Stomach (tissue), 9 donors: ENCODE measurements around the gene SPATS2. TPM values are rescaled to one million over a fixed set of nuclear protein-coding genes. Genes with fewer than 3 reads are reported as not detected.
"Not testable (repeated sequence)": the region's sequence is repeated elsewhere in the genome, so short reads cannot be mapped to it uniquely, and the experiment has no call there.

Experiments used
- DNase-seq, 2 donors: peaks; one replicate each; pipeline versions ENCODE4 v3.0.0 to v3.0.0-alpha.2; 2013 to 2019
- H3K27ac ChIP-seq, 5 donors: fragments of 200-600 bp in 4 of 5; sonication (generic) in 4 of 5; one replicate each; pipeline ENCODE4 v1.5.1; 2013 to 2019; ENCODE audit warnings: mild to moderate bottlenecking in 1 of 5, moderate library complexity in 1 of 5
- H3K27me3 ChIP-seq, 3 donors: fragments of 200-600 bp; sonication (generic); one replicate each; pipeline ENCODE4 v1.5.1; 2017 to 2019; ENCODE audit warnings: mixed run types in 1 of 3
- H3K36me3 ChIP-seq, 4 donors: fragments of 200-600 bp; sonication (generic); 1 replicate in 3 of 4; 2 replicates in 1 of 4; pipeline ENCODE4 v1.5.1; 2016 to 2019
- H3K4me1 ChIP-seq, 4 donors: fragments of 200-600 bp; sonication (generic); one replicate each; pipeline ENCODE4 v1.5.1; 2016 to 2019
- H3K4me3 ChIP-seq, 4 donors: fragments of 200-600 bp; sonication (generic) in 3 of 4; one replicate each; pipeline ENCODE4 v1.5.1; 2016 to 2019; ENCODE audit warnings: mild to moderate bottlenecking in 1 of 4
- H3K9me3 ChIP-seq, 4 donors: fragments of 200-600 bp; sonication (generic); one replicate each; pipeline ENCODE4 v1.5.1; 2016 to 2019
- EP300 ChIP-seq: sonication (generic); formaldehyde crosslinking; IDR thresholded peaks from one replicate; pipeline ENCODE4 v1.6.1; 2017; ENCODE audit warnings: antibody characterized with exemption
- POLR2A ChIP-seq, 4 donors: fragments of 450-650 bp; IDR thresholded peaks; one replicate each; pipeline ENCODE4 v1.6.1; 2016; ENCODE audit warnings: antibody characterized with exemption in 4 of 4, control low read depth in 2 of 4, mild to moderate bottlenecking in 1 of 4, moderate library complexity in 1 of 4
- POLR2AphosphoS5 ChIP-seq, 3 donors: sonication (generic); formaldehyde crosslinking; IDR thresholded peaks; one replicate each; pipeline ENCODE4 v1.6.1; 2016; ENCODE audit warnings: antibody characterized with exemption in 3 of 3
- WGBS, 5 donors: extraction: QIAGEN DNeasy Blood & Tissue Kit in 3 of 5; methylation state at CpG; one replicate each; pipeline versions ENCODE4 v1.1.5 to v1.1.7; 2013 to 2018; 5-methylcytosine and 5-hydroxymethylcytosine counted together
- intact Hi-C: fragments of 100-400 bp; cut with DNase I; formaldehyde crosslinking; loops from one replicate; pipeline ENCODE4 v1.15.1; 2023; ENCODE audit warnings: low total_unique reads
- polyA plus RNA-seq, 3 donors: library from polyadenylated mRNA; stranded (reverse); fragments of 200-250 nt; gene quantifications; one replicate each; pipeline ENCODE4 v1.2.3, GENCODE V29; 2013
- total RNA-seq, 5 donors: library from RNA; depleted of rRNA; stranded (reverse); fragments of >200 nt; gene quantifications; one replicate each; pipeline versions ENCODE4 v1.1.0 to v1.2.3, GENCODE V29; 2014 to 2016
- TF ChIP-seq, protein P1 (sequence below), 7 experiments: fragments of 450-650 bp in 4 of 7; fragments of 200-600 bp in 3 of 7; sonication (generic) in 3 of 7; IDR thresholded peaks; one replicate each; pipeline ENCODE4 v1.5.1; 2016 to 2019; ENCODE audit warnings: antibody characterized with exemption in 7 of 7, control low read depth in 2 of 7, mild to moderate bottlenecking in 1 of 7
- donor health status: healthy with polysubstance abuse.
- donor health status: Bipolar disorder and iron deficiency.
- donor health status: healthy.

SPATS2 gene
- total and polyA plus RNA-seq, 8 donors = 8.0 to 194 (median 17.8) TPM

DNA sequence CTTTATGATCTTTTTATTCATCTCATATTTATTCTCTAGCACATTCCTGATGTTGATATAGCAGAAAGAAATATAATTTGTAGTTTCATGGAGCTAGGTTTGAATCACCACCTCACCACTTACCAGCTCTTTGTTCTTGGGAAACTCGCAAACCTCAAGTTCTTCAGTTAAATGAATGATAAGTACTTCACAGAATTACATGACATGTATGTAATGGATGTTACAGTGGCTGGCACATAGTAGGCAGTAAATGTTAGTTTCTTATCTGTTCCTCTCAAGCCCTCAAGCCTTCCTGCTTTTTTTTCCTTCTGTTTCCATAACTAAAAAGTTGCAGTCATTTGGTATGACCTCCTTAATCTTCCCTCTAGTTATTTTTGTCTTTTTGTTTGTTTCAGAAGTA, 54.9 kb downstream of the SPATS2 start:
- Histone ChIP-seq H3K9me3 (no peaks in the 10 kb centered on the region), H3K4me1 (peaks cover 0 to 18% (median 0%) of the 10 kb centered on the region in 4 donors), H3K36me3 (peaks cover 0 to 7% (median 6%) of the 10 kb centered on the region in 4 donors), H3K27me3 (no peaks in the 10 kb centered on the region), H3K4me3 (no peak overlapping the region), H3K27ac (no peak overlapping the region)
- intact Hi-C loops = no loop called here
- DNase-seq = no peak
- WGBS, 5 donors = 85 to 97% (median 92%) methylated on average over 1 of the region's 1 CpG
- TF ChIP-seq POLR2A (IDR thresholded peaks at IDR 0.05) (no peak), POLR2AphosphoS5 (IDR thresholded peaks at IDR 0.05) (no peak), EP300 (no peak)
- TF ChIP-seq, protein P1, sequence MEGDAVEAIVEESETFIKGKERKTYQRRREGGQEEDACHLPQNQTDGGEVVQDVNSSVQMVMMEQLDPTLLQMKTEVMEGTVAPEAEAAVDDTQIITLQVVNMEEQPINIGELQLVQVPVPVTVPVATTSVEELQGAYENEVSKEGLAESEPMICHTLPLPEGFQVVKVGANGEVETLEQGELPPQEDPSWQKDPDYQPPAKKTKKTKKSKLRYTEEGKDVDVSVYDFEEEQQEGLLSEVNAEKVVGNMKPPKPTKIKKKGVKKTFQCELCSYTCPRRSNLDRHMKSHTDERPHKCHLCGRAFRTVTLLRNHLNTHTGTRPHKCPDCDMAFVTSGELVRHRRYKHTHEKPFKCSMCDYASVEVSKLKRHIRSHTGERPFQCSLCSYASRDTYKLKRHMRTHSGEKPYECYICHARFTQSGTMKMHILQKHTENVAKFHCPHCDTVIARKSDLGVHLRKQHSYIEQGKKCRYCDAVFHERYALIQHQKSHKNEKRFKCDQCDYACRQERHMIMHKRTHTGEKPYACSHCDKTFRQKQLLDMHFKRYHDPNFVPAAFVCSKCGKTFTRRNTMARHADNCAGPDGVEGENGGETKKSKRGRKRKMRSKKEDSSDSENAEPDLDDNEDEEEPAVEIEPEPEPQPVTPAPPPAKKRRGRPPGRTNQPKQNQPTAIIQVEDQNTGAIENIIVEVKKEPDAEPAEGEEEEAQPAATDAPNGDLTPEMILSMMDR (IDR thresholded peaks at IDR 0.05) = no peak

DNA sequence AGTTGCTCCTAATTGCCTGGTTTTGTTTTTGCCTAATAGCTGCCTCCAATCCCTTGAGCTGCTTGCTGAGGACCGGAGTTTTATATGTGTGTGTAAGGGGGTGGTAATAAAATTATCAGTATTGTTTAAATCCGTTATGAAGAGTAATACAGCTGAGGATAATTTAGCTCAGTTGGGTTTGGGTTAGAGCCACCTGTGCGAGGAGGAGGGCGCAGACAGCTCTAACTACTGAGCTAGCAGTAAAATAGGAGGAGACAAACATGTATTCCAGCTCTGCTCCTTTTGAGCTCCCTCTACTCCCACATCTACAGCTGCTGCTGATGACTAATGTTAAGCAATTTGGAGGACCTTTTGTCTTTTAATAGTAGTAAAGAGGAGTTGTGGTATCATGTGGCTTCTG, 61.5 kb downstream of the SPATS2 start:
- no peak for TF ChIP-seq POLR2AphosphoS5 (IDR thresholded peaks at IDR 0.05)
- TF ChIP-seq POLR2A (IDR thresholded peaks at IDR 0.05) = no peak
- H3K27ac ChIP-seq = no peak overlapping the region
- 77 to 87% (median 85%) methylated on average over 4 of the region's 4 CpGs for WGBS, 5 donors
- no peaks in the 10 kb centered on the region for H3K27me3 ChIP-seq
- no peak overlapping the region for H3K4me3 ChIP-seq
- H3K4me1 ChIP-seq = peaks cover 0 to 4% (median 0%) of the 10 kb centered on the region in 4 donors
- peaks cover 0 to 7% (median 6%) of the 10 kb centered on the region in 4 donors for H3K36me3 ChIP-seq
- DNase-seq = no peak
- H3K9me3 ChIP-seq = no peaks in the 10 kb centered on the region
- intact Hi-C loops = no loop called here

DNA sequence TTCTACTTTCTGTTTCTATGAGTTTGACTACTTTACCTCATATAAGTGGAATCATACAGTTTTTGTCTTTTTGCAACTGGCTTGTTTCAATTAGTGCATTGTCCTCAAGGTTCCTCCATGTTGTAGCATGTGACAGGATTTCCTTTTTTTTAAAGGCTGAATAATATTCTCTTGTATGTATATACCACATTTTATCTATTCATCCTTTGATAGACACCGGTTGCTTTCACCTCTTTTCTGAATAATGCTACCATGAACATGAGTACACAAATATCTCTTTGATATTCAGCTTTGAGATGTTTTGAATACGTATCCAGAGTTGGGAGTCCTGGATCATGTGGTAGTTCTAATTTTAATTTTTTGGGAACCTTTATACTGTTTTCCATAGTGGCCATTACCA, 65.4 kb downstream of the SPATS2 start:
- Histone ChIP-seq H3K4me3 (no peak overlapping the region), H3K27me3 (no peaks in the 10 kb centered on the region), H3K4me1 (peaks cover 0 to 4% (median 0%) of the 10 kb centered on the region in 4 donors), H3K36me3 (no peaks in the 10 kb centered on the region), H3K9me3 (no peaks in the 10 kb centered on the region), H3K27ac (no peak overlapping the region)
- TF ChIP-seq, protein P1 (IDR thresholded peaks at IDR 0.05) = no peak
- no peak for TF ChIP-seq POLR2A (IDR thresholded peaks at IDR 0.05)
- WGBS, 5 donors = 91 to 98% (median 93%) methylated on average over 2 of the region's 2 CpGs
- DNase-seq = no peak
- intact Hi-C loops = no loop called here

DNA sequence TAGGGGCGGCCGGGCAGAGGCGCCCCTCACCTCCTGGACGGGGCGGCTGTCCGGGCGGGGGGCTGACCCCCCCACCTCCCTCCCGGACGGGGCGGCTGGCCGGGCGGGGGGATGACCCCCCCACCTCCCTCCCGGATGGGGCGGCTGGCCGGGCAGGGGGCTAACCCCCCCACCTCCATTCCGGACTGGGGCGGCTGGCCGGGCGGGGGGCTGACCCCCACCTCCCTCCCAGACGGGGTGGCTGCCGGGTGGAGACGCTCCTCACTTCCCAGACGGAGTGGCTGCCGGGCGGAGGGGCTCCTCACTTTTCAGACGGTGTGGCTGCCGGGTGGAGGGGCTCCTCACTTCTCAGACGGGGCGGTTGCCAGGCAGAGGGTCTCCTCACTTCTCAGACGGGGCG, 69.5 kb downstream of the SPATS2 start:
- H3K27me3 ChIP-seq, H3K4me3 ChIP-seq, H3K27ac ChIP-seq, H3K36me3 ChIP-seq, H3K9me3 ChIP-seq, intact Hi-C loops, DNase-seq: not testable (repeated sequence)
- peaks cover 0 to 15% (median 0%) of the 10 kb centered on the region in 4 donors for H3K4me1 ChIP-seq
- 94 to 97% (median 97%) methylated on average over 12 to 26 of the region's 31 CpGs; no CpG with 5 or more reads in 2 of the 5 donors for WGBS, 5 donors

DNA sequence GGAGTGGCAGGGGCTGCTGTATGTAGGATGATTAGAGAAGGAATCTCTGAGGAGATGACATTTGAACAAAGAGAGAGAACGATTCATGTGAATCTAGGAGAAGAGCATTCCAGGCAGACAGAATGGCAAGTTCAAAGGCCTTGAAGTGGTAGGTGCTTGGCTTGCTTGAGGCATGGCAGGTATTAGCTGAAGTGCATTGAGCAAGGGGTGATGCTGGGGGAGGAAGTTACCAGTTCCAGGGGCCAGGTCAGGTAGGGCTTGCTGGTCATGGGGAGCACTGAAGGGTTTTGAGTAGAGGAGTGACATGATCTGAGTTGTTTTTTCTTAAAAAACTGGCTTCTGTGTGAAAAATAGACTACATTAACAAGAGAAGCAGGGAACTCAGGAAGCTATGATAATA, 71.8 kb downstream of the SPATS2 start:
- H3K36me3 ChIP-seq = peaks cover 0 to 3% (median 0%) of the 10 kb centered on the region in 4 donors
- WGBS, 5 donors = 77 to 97% (median 87%) methylated on average over 1 of the region's 1 CpG
- intact Hi-C loops = no loop called here
- no peak for DNase-seq
- H3K4me3 ChIP-seq = no peak overlapping the region
- H3K27me3 ChIP-seq = no peaks in the 10 kb centered on the region
- H3K4me1 ChIP-seq = peaks cover 0 to 15% (median 0%) of the 10 kb centered on the region in 4 donors
- no peaks in the 10 kb centered on the region for H3K9me3 ChIP-seq
- no peak overlapping the region for H3K27ac ChIP-seq
- TF ChIP-seq POLR2AphosphoS5 (IDR thresholded peaks at IDR 0.05) (no peak), POLR2A (IDR thresholded peaks at IDR 0.05) (no peak), EP300 (no peak)
- TF ChIP-seq, protein P1 (IDR thresholded peaks at IDR 0.05) = no peak
